ENCODE results near the gene GLIPR2. TPM values are rescaled to one million over a fixed set of nuclear protein-coding genes. Genes with fewer than 3 reads are reported as not detected.
A peak's percentile ranks its signal among the peaks of the same experiment; 100 is the strongest.

Gene GLIPR2
- total and polyA plus RNA-seq, 2 of the 13 experiments (the other 11 are each of a cell fraction or from before 2014, with no cell fraction given), result 0.08 to 0.42 TPM

DNA sequence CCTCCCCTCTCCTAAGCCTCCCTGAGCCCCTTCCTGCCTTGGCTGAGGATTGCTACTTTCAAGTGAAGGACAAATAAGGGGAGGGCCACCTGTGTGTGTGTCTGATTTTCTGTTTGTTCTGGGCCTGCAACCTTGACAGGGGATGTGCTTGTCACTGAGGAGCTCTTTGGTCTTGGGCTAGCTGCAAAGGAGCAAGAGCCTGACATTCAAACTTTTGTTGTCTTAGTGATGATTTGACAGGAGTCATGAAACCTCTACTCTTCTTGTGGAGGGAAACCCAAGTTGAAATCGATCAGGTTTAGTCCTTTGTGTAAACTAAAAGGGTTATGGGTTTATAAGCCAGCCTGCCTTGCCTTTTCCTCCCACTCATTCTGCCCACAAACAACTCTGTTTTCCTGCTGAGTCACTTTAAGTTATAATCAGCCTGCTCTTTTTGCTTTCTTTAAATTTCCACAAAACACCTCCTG, 71.0 kb downstream of the GLIPR2 start (continued):
- TF ChIP-seq ZNF720 (CRISPR knock-in tag; IDR thresholded peaks at IDR 0.05) (no peak), ZBTB7A (CRISPR knock-in tag; IDR thresholded peaks at IDR 0.05) (no peak), ZNF563 (CRISPR knock-in tag; IDR thresholded peaks at IDR 0.05) (no peak), FOSL2 (CRISPR knock-in tag; IDR thresholded peaks at IDR 0.05) (peak; percentile 34), SNRNP70 (IDR thresholded peaks at IDR 0.05; ENCODE audit: low read depth, low read length) (no peak), ZNF382 (CRISPR knock-in tag; IDR thresholded peaks at IDR 0.05; ENCODE audit: borderline replicate concordance) (no peak), TAF1 (CRISPR knock-in tag; IDR thresholded peaks at IDR 0.05) (no peak), ZNF530 (CRISPR knock-in tag; IDR thresholded peaks at IDR 0.05; ENCODE audit: low read depth) (no peak), HNF4A (CRISPR knock-in tag; IDR thresholded peaks at IDR 0.05) (peak; percentile 51), ZNF878 (CRISPR knock-in tag; IDR thresholded peaks at IDR 0.05) (no peak), ZNF709 (CRISPR knock-in tag; IDR thresholded peaks at IDR 0.05) (no peak), GFI1 (CRISPR knock-in tag; IDR thresholded peaks at IDR 0.05; ENCODE audit: borderline replicate concordance) (peak; percentile 69; the same call in 1 of the 2 replicates), ZMYM3 (CRISPR knock-in tag; IDR thresholded peaks at IDR 0.05) (no peak), HMGA1 (CRISPR knock-in tag; conservative IDR thresholded peaks at IDR 0.05) (no peak), CHCHD3 (CRISPR knock-in tag; IDR thresholded peaks at IDR 0.05) (no peak), HNRNPLL (IDR thresholded peaks at IDR 0.05; ENCODE audit: low read depth, low read length, poor library complexity, severe bottlenecking) (no peak), ZNF562 (CRISPR knock-in tag; IDR thresholded peaks at IDR 0.05; ENCODE audit: borderline replicate concordance) (no peak), PITX1 (CRISPR knock-in tag; IDR thresholded peaks at IDR 0.05) (peak; percentile 52; the same call in 1 of the 2 replicates), GTF2F1 (IDR thresholded peaks at IDR 0.05; ENCODE audit: low read length) (no peak)
- TF ChIP-seq, protein P1, sequence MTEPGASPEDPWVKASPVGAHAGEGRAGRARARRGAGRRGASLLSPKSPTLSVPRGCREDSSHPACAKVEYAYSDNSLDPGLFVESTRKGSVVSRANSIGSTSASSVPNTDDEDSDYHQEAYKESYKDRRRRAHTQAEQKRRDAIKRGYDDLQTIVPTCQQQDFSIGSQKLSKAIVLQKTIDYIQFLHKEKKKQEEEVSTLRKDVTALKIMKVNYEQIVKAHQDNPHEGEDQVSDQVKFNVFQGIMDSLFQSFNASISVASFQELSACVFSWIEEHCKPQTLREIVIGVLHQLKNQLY (CRISPR knock-in tag; IDR thresholded peaks at IDR 0.05), result no peak
- TF ChIP-seq, protein P2, sequence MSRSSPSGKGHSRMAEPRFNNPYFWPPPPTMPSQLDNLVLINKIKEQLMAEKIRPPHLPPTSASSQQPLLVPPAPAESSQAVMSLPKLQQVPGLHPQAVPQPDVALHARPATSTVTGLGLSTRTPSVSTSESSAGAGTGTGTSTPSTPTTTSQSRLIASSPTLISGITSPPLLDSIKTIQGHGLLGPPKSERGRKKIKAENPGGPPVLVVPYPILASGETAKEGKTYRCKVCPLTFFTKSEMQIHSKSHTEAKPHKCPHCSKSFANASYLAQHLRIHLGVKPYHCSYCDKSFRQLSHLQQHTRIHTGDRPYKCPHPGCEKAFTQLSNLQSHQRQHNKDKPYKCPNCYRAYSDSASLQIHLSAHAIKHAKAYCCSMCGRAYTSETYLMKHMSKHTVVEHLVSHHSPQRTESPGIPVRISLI (CRISPR knock-in tag; IDR thresholded peaks at IDR 0.05; ENCODE audit: borderline replicate concordance), result no peak
- TF ChIP-seq, protein P3, sequence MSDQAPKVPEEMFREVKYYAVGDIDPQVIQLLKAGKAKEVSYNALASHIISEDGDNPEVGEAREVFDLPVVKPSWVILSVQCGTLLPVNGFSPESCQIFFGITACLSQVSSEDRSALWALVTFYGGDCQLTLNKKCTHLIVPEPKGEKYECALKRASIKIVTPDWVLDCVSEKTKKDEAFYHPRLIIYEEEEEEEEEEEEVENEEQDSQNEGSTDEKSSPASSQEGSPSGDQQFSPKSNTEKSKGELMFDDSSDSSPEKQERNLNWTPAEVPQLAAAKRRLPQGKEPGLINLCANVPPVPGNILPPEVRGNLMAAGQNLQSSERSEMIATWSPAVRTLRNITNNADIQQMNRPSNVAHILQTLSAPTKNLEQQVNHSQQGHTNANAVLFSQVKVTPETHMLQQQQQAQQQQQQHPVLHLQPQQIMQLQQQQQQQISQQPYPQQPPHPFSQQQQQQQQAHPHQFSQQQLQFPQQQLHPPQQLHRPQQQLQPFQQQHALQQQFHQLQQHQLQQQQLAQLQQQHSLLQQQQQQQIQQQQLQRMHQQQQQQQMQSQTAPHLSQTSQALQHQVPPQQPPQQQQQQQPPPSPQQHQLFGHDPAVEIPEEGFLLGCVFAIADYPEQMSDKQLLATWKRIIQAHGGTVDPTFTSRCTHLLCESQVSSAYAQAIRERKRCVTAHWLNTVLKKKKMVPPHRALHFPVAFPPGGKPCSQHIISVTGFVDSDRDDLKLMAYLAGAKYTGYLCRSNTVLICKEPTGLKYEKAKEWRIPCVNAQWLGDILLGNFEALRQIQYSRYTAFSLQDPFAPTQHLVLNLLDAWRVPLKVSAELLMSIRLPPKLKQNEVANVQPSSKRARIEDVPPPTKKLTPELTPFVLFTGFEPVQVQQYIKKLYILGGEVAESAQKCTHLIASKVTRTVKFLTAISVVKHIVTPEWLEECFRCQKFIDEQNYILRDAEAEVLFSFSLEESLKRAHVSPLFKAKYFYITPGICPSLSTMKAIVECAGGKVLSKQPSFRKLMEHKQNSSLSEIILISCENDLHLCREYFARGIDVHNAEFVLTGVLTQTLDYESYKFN (CRISPR knock-in tag; conservative IDR thresholded peaks at IDR 0.05), result peak; percentile 77
- TF ChIP-seq, protein P4, sequence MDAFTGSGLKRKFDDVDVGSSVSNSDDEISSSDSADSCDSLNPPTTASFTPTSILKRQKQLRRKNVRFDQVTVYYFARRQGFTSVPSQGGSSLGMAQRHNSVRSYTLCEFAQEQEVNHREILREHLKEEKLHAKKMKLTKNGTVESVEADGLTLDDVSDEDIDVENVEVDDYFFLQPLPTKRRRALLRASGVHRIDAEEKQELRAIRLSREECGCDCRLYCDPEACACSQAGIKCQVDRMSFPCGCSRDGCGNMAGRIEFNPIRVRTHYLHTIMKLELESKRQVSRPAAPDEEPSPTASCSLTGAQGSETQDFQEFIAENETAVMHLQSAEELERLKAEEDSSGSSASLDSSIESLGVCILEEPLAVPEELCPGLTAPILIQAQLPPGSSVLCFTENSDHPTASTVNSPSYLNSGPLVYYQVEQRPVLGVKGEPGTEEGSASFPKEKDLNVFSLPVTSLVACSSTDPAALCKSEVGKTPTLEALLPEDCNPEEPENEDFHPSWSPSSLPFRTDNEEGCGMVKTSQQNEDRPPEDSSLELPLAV (CRISPR knock-in tag; conservative IDR thresholded peaks at IDR 0.05; ENCODE audit: low read depth), result no peak
- TF ChIP-seq, protein P5, sequence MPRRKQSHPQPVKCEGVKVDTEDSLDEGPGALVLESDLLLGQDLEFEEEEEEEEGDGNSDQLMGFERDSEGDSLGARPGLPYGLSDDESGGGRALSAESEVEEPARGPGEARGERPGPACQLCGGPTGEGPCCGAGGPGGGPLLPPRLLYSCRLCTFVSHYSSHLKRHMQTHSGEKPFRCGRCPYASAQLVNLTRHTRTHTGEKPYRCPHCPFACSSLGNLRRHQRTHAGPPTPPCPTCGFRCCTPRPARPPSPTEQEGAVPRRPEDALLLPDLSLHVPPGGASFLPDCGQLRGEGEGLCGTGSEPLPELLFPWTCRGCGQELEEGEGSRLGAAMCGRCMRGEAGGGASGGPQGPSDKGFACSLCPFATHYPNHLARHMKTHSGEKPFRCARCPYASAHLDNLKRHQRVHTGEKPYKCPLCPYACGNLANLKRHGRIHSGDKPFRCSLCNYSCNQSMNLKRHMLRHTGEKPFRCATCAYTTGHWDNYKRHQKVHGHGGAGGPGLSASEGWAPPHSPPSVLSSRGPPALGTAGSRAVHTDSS (CRISPR knock-in tag; conservative IDR thresholded peaks at IDR 0.05), result no peak
